ENCODE data around the gene TNPO3.

TNPO3 gene

DNA sequence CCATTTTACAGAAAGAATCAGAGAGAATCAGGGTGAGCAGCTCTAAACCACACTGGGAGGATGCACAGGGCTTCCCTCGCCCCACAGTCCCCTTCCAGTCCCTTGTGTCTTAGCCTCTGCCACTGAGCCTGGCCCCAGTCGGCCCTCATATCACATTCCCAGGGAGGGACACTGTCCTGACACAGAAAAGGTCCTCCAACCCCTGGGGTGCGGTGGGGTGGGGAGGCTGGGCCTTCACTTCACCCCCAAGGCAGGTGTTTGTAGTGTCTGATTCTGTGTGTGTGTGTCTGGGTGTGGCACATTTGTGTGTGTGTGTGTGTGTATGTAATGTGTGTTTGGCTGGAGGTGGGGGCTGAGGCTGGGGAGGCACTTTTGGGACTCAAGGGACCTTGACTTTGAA is 142.6 kb downstream of the TNPO3 start:
- peaks cover 23 to 39% (median 33%) of the 10 kb centered on the region in 10 experiments for H3K4me1 ChIP-seq
- peaks cover 0 to 17% (median 0%) of the 10 kb centered on the region in 11 experiments; a peak in 6 of 22 replicates for H4K20me1 ChIP-seq
- no peak overlapping the region for H3K9ac ChIP-seq
- no peaks in the 10 kb centered on the region for H3K9me3 ChIP-seq (replicated peaks in 1 of 11)
- no peaks in the 10 kb centered on the region for H3K36me3 ChIP-seq
- H3K4me2 ChIP-seq: peak overlapping the region in 3 of 11 experiments; percentile 63 to 68 (median 66); a peak in 4 of 22 replicates
- H3K27me3 ChIP-seq: peaks cover 54 to 87% (median 80%) of the 10 kb centered on the region in 11 experiments
- TF ChIP-seq Cebpa-rat (IDR thresholded peaks at IDR 0.05): no peak
- H3K4me3 ChIP-seq: no peak overlapping the region
- no peak overlapping the region for H3K27ac ChIP-seq

DNA sequence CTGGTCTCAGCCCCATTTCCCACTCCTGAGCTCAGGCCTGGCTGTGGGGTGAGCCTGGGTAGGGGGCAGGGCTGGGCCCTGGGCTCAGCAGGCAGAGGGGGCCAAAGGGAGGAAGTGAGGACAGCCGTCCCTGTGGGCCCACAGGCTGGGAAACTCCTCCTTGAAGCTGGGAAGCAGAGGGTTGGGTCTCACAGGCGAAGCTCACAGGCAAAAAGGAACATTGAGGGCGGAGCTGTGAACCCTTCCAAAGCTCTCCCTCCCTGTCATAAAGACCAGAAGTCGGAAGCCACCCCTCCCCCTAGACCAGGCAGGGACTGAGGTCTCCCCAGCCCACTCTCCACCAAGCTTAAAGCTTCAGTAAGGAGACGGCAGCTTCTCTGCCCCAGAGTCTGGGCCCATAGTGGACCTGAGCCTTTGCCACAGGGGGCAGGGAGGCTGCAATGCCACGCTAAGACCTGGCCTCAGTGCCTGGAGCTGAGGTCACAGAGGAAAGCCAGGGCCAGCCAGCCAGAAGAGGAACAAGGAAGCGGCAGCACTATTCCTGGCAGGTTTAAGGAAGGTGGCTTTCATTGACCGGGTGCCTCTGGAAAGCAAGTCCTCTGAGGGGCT is 143.4 kb downstream of the TNPO3 start:
- peaks cover 0 to 17% (median 0%) of the 10 kb centered on the region in 11 experiments; a peak in 5 of 22 replicates for H4K20me1 ChIP-seq
- H3K9ac ChIP-seq: peak overlapping the region in 4 of 11 experiments; percentile 25 to 57 (median 30); a peak in 3 of 22 replicates
- H3K27me3 ChIP-seq: peaks cover 47 to 80% (median 72%) of the 10 kb centered on the region in 11 experiments
- peaks cover 23 to 39% (median 33%) of the 10 kb centered on the region in 10 experiments for H3K4me1 ChIP-seq
- no peaks in the 10 kb centered on the region for H3K9me3 ChIP-seq (replicated peaks in 1 of 11)
- peak overlapping the region in 4 of 11 experiments; percentile 2 to 37 (median 13); a peak in 4 of 22 replicates for H3K27ac ChIP-seq
- TF ChIP-seq Cebpa-rat (IDR thresholded peaks at IDR 0.05): no peak
- H3K36me3 ChIP-seq: no peaks in the 10 kb centered on the region
- peak overlapping the region; percentile 31 to 68 (median 50) for H3K4me2 ChIP-seq
- no peak overlapping the region for H3K4me3 ChIP-seq

DNA sequence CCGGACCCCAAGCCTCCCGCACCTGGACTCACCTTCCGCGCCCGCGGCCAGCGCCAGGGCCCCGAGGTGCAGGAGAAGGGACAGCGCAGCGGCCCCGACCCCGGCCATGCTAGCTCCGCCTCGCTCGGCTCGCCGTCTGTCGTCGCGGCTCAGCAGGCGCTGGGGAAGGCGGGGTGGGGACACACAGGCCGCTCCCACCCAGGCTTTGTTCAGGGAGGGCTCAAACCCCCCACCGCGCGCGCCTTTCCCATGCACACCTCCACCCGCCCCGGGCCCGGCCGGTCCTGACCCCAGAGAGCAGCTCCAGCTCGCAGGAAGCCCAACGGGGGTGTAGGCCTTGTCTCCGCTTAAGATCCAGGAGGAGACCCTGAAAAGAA is 144.4 kb downstream of the TNPO3 start, which contains the start of gene KCP:
Gene KCP, minus strand, starts transcription at position 141 of the 377 bp plus-strand sequence. Its CDS starts 33 bp downstream, at position 108.
- Histone ChIP-seq H3K27ac (peak within 1 kb of the TSS in 4 of 11 experiments; percentile 2 to 37 (median 13); a peak in 4 of 22 replicates), H3K4me2 (peak within 1 kb of the TSS; percentile 58 to 82 (median 69)), H3K4me1 (peaks cover 23 to 39% (median 33%) of the 10 kb centered on the region in 10 experiments), H3K36me3 (no peaks in the 10 kb centered on the region), H3K9ac (peak within 1 kb of the TSS in 6 of 11 experiments; percentile 18 to 57 (median 30); a peak in 4 of 22 replicates), H4K20me1 (peaks cover 0 to 17% (median 0%) of the 10 kb centered on the region in 11 experiments; a peak in 5 of 22 replicates), H3K27me3 (peaks cover 38 to 70% (median 62%) of the 10 kb centered on the region in 11 experiments), H3K9me3 (replicated peaks in 1 of 11) (no peaks in the 10 kb centered on the region), H3K4me3 (no peak within 1 kb of the TSS)
- no peak for TF ChIP-seq Cebpa-rat (IDR thresholded peaks at IDR 0.05)

DNA sequence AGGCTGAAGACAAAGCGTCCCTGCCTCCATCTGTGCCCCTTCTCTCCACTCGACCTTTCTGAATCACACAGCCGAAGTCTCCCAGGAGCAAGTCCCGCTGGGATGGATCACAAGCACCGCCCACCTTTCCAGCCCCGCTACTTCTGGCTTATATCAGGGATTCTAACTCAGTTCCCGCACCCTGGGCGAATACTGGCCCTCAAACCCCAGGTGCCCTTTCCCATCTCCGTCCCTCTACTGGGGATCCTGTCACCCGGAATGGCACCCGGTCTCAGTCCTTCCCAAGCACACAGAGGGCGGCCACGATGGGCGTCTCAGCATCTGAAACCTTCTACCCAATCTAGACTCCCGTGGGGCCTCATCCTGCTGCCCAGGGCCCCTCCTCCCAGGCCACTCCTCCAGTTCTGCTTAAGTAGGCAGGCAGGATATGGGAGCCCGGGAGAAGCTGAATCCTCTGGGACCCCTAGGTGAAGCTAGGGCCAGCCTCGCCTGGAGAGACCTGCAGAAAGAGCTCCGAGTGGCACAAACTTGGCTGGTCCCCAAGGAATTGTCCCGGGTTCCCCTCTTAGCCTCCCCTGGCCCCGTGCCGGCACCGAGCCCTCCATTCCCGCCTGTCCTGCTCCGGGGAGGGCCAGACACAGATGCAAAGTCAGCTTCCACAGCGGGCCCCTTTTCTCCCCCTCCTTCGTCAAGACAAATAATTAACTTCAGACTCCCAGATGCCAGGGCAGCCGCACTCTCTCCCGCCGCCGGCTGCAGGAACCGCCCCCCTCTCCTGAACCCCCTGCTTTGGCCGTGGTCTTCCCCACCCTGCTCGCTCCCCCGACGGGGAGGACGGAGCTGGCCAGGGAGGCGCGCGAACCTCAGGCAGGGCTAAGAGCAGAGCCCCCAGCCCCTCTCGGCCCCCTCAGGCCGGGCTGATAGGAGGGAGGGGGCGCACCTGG is 145.0 kb downstream of the TNPO3 start:
- Histone ChIP-seq H3K27ac (no peak overlapping the region), H3K4me1 (peaks cover 23 to 35% (median 29%) of the 10 kb centered on the region in 10 experiments), H3K4me2 (peak overlapping the region; percentile 58 to 82 (median 69)), H3K9me3 (replicated peaks in 1 of 11) (no peaks in the 10 kb centered on the region), H4K20me1 (peaks cover 0 to 17% (median 0%) of the 10 kb centered on the region in 11 experiments; a peak in 5 of 22 replicates), H3K27me3 (peaks cover 32 to 63% (median 56%) of the 10 kb centered on the region in 11 experiments), H3K4me3 (no peak overlapping the region), H3K9ac (peak overlapping the region in 2 of 11 experiments; percentile 18 to 32; a peak in 1 of 22 replicates), H3K36me3 (no peaks in the 10 kb centered on the region)
- no peak for TF ChIP-seq Cebpa-rat (IDR thresholded peaks at IDR 0.05)

DNA sequence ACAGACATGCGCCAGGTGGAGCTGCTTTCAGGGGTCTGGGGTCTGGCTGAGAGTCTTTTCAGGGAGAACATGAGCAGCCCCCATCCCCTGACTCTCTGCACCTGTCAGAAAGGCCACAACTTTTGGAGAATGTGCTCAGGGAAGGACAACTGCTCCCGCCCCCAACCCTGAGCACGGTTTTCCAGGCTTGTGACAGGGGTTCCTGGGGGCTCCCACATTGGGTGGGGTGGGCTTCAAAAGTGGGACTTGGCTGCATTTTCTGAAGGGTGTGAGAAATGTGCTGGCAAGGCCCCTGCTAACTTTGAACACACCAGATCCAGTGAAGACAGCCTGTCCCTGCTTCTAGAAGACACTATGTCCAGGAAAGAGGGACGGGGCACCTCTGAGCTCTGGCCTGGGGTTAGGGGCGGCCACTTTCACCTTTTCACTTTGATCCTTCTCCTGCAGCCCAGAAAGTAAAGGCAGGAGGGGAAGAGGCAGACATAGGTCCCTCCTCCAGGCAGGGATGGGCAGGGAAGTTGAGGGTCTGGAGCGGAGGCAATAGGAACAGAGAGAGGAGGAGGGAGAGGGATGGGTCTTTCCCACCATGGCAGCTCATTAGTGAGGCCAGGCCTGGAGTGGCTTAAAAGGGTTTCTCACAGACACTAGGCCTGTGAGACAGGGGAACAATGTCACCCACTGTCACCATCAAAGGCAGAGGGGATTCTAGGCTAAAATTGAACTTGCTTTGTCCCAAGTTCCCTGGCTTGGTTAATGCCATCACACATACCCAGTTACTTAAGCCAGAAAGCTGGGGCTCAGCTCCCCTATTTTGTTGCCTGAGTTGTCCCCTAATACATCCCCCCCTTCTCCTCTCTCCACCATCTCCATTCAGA is 145.9 kb downstream of the TNPO3 start:
- peaks cover 23 to 54% (median 47%) of the 10 kb centered on the region in 11 experiments for H3K27me3 ChIP-seq
- no peaks in the 10 kb centered on the region for H3K9me3 ChIP-seq (replicated peaks in 1 of 11)
- H3K9ac ChIP-seq: no peak overlapping the region
- peaks cover 23 to 33% (median 28%) of the 10 kb centered on the region in 10 experiments for H3K4me1 ChIP-seq
- peak overlapping the region in 10 of 11 experiments; percentile 58 to 82 (median 70); a peak in 15 of 22 replicates for H3K4me2 ChIP-seq
- TF ChIP-seq Cebpa-rat (IDR thresholded peaks at IDR 0.05): no peak
- H4K20me1 ChIP-seq: peaks cover 0 to 9% (median 0%) of the 10 kb centered on the region in 11 experiments; a peak in 3 of 22 replicates
- no peaks in the 10 kb centered on the region for H3K36me3 ChIP-seq
- H3K27ac ChIP-seq: no peak overlapping the region
- no peak overlapping the region for H3K4me3 ChIP-seq

GRCh38 chr7:128906766-128907559 is 147.9 kb downstream of the TNPO3 start:
- H3K4me2 ChIP-seq: no peak overlapping the region
- peaks cover 18 to 38% (median 32%) of the 10 kb centered on the region in 11 experiments for H3K27me3 ChIP-seq
- H3K4me1 ChIP-seq: peaks cover 23 to 32% (median 26%) of the 10 kb centered on the region in 10 experiments
- no peaks in the 10 kb centered on the region for H3K9me3 ChIP-seq (replicated peaks in 1 of 11)
- H3K4me3 ChIP-seq: no peak overlapping the region
- no peak overlapping the region for H3K27ac ChIP-seq
- no peaks in the 10 kb centered on the region for H3K36me3 ChIP-seq
- no peak for TF ChIP-seq Cebpa-rat (IDR thresholded peaks at IDR 0.05)
- H4K20me1 ChIP-seq: peaks cover 0 to 7% (median 0%) of the 10 kb centered on the region in 11 experiments; a peak in 1 of 22 replicates
- no peak overlapping the region for H3K9ac ChIP-seq

DNA sequence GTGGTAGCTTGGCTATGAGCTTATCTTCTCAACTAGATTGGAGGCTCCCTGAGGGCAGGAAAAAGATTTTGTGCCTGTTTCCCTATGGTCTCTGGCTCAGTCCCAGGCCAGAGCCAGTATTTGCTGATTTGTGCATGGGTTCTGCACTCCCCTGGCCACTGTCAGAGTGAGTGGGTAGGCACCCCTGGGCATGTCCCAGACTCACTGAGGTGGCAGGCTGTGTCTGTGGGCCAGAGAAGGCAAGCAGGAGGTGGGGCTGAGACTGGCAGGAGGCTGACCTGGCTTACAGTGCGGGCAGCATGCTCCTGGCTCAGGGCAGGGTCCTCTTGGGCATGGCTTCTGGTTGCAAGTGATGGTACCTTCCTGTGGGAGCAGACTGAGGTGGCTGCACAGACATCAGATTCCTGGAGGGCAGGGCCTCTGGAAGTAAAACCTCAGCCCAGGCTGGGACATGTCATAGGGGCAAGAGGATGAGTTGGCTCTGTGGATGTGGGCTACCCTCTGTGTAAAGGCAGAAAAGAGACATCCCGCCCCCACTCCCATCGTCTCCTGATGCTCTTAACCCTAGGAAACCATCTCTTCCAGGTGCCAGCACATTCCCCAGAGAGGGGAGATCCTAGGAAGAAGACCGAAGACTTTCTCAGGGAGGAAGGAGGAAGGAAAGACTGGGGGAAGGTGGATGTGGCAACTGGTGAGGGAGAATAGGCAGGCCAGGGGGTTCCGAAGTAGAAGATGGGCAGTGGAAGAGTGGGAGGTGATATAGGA is 148.7 kb downstream of the TNPO3 start:
- no peak overlapping the region for H3K27ac ChIP-seq
- H3K9ac ChIP-seq: no peak overlapping the region
- H3K4me3 ChIP-seq: no peak overlapping the region
- H3K4me2 ChIP-seq: no peak overlapping the region
- no peaks in the 10 kb centered on the region for H3K36me3 ChIP-seq
- peaks cover 18 to 30% (median 24%) of the 10 kb centered on the region in 11 experiments for H3K27me3 ChIP-seq
- peaks cover 0 to under 1% (median 0%) of the 10 kb centered on the region in 11 experiments; a peak in 1 of 22 replicates for H4K20me1 ChIP-seq
- no peaks in the 10 kb centered on the region; a peak in 1 of 22 replicates for H3K9me3 ChIP-seq (replicated peaks in 1 of 11)
- peaks cover 15 to 24% (median 19%) of the 10 kb centered on the region in 10 experiments for H3K4me1 ChIP-seq
- TF ChIP-seq Cebpa-rat (IDR thresholded peaks at IDR 0.05): no peak
